Neuronal stem cell (in vitro differentiated cells): ENCODE measurements around the gene PERCC1.

Experiments
- DNase-seq: peaks from one replicate; pipeline ENCODE4 v3.0.0-alpha.2; 2013; ENCODE audit warnings: low spot score
- H2AFZ ChIP-seq: one replicate; pipeline ENCODE4 v1.6.1; 2013; ENCODE audit warnings: mild to moderate bottlenecking, low read length, inconsistent platforms
- H2AK5ac ChIP-seq: 2 replicates; pipeline ENCODE4 v1.6.1; 2013; ENCODE audit warnings: low read depth, mild to moderate bottlenecking, inconsistent platforms, low read length, moderate library complexity, mixed read lengths
- H2BK120ac ChIP-seq: 2 replicates; pipeline ENCODE4 v1.6.1; 2013; ENCODE audit warnings: low read depth, mild to moderate bottlenecking, inconsistent platforms, low read length, moderate library complexity, mixed read lengths
- H2BK12ac ChIP-seq: one replicate; pipeline ENCODE4 v1.6.1; 2013; ENCODE audit warnings: low read length, inconsistent platforms
- H2BK15ac ChIP-seq: 2 replicates; pipeline ENCODE4 v1.6.1; 2013; ENCODE audit warnings: mild to moderate bottlenecking, low read length, inconsistent platforms, mixed read lengths
- H2BK5ac ChIP-seq: one replicate; pipeline ENCODE4 v1.6.1; 2013; ENCODE audit warnings: inconsistent platforms, mild to moderate bottlenecking, low read length, moderate library complexity
- H3K14ac ChIP-seq: one replicate; pipeline ENCODE4 v1.6.1; 2013; ENCODE audit warnings: low read length, inconsistent platforms
- H3K18ac ChIP-seq: 2 replicates; pipeline ENCODE4 v1.6.1; 2013; ENCODE audit warnings: low read length, inconsistent platforms
- H3K23ac ChIP-seq: 2 replicates; pipeline ENCODE4 v1.6.1; 2013; ENCODE audit warnings: low read depth, mild to moderate bottlenecking, mixed read lengths, low read length, inconsistent platforms; ENCODE audit not compliant: poor library complexity
- H3K27ac ChIP-seq: replicated peaks from 3 replicates; pipeline ENCODE4 v1.5.1; 2013; ENCODE audit warnings: low read length, inconsistent platforms
- H3K27me3 ChIP-seq, 3 experiments: 2 replicates each; pipeline ENCODE4 v1.6.1; 2013; ENCODE audit warnings: low read length in 3 of 3, mild to moderate bottlenecking in 2 of 3, inconsistent platforms in 1 of 3, low read depth in 1 of 3, mixed read lengths in 1 of 3, moderate library complexity in 1 of 3; ENCODE audit not compliant: control insufficient read depth in 3 of 3, insufficient read depth in 3 of 3
- H3K36me3 ChIP-seq, 2 donors: replicated peaks in 1 of 2; 2 replicates each; pipeline ENCODE4 v1.6.1; 2013; ENCODE audit warnings: low read length in 2 of 2; ENCODE audit not compliant: control insufficient read depth in 2 of 2, insufficient read depth in 2 of 2
- H3K4ac ChIP-seq: 2 replicates; pipeline ENCODE4 v1.6.1; 2013; ENCODE audit warnings: inconsistent platforms, mild to moderate bottlenecking, low read length, moderate library complexity
- H3K4me1 ChIP-seq, 2 donors: 1 replicate in 1 of 2; 2 replicates in 1 of 2; pipeline ENCODE4 v1.6.1; 2013; ENCODE audit warnings: low read length in 2 of 2, low read depth in 1 of 2; ENCODE audit not compliant: control insufficient read depth in 2 of 2, insufficient read depth in 1 of 2
- H3K4me2 ChIP-seq: one replicate; pipeline ENCODE4 v1.6.1; 2013; ENCODE audit warnings: mild to moderate bottlenecking, low read length, inconsistent platforms; ENCODE audit not compliant: insufficient read depth, poor library complexity, severe bottlenecking
- H3K4me3 ChIP-seq, 2 donors: 2 replicates each; pipeline ENCODE4 v1.5.1; 2013; ENCODE audit warnings: low read length in 2 of 2, mild to moderate bottlenecking in 2 of 2, inconsistent platforms in 1 of 2, moderate library complexity in 1 of 2
- H3K79me1 ChIP-seq: one replicate; pipeline ENCODE4 v1.6.1; 2013; ENCODE audit warnings: low read depth, mild to moderate bottlenecking, inconsistent platforms, low read length, moderate library complexity
- H3K9ac ChIP-seq: one replicate; pipeline ENCODE4 v1.6.1; 2013; ENCODE audit warnings: mild to moderate bottlenecking, low read depth, low read length, inconsistent platforms; ENCODE audit not compliant: poor library complexity
- H3K9me3 ChIP-seq, 2 donors: replicated peaks in 1 of 2; 2 replicates each; pipeline versions ENCODE3 to v1.6.1; 2013; ENCODE audit warnings: low read length in 2 of 2, mild to moderate bottlenecking in 2 of 2, inconsistent platforms in 1 of 2, low read depth in 1 of 2, mixed read lengths in 1 of 2, moderate library complexity in 1 of 2; ENCODE audit not compliant: control insufficient read depth in 2 of 2, insufficient read depth in 1 of 2
- H4K8ac ChIP-seq: one replicate; pipeline ENCODE4 v1.6.1; 2013; ENCODE audit warnings: low read depth, mild to moderate bottlenecking, inconsistent platforms, low read length, moderate library complexity
- H4K91ac ChIP-seq: one replicate; pipeline ENCODE4 v1.6.1; 2013; ENCODE audit warnings: low read length, low read depth, mild to moderate bottlenecking, inconsistent platforms; ENCODE audit not compliant: poor library complexity
- WGBS, 2 donors: extraction: QIAGEN DNeasy Blood & Tissue Kit; methylation state at CpG; one replicate each; pipeline ENCODE4 v1.1.7; 2013; ENCODE audit warnings: missing lambda C conversion rate in 2 of 2, mixed read lengths in 1 of 2; ENCODE audit not compliant: insufficient read length in 2 of 2, insufficient replicate concordance in 1 of 2; ENCODE audit errors: extremely low coverage in 2 of 2; 5-methylcytosine and 5-hydroxymethylcytosine counted together

Gene PERCC1

DNA sequence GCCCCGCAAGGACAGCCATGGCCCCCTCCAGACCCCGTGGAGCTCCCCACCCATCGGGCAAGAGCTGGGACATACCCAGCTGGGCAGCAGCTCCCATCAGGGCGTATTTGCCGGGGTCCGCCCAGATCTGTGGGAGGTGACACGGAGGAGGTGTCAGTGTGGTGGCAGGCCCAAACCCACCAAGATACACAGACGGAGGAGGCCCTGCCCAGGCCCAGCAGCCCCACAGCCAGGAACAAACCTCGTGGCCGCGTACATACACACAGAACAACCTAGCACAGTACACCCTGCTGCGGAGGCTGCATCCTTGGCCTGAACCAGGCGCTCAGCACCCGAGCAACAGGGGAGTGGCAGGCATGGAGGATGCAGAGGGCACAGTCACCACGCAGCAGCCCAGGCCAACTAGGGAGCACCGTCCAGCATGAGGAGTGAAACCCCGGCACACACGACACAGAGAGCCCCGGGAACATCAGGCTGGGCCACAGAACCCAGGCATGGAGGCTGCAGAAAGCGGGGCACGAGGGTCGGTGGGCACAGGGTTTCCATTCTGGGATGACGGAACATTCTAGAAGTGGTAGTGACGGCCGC lies 18.4 kb downstream of the PERCC1 start:
- H3K14ac ChIP-seq = no peak overlapping the region
- H2BK120ac ChIP-seq = no peak overlapping the region
- no peak overlapping the region for H2BK15ac ChIP-seq
- H3K4me3 ChIP-seq = peak overlapping the region in 1 of 2 donors; percentile 65
- H3K9me3 ChIP-seq = no peaks in the 10 kb centered on the region
- H2BK12ac ChIP-seq = no peak overlapping the region
- peaks cover 3% of the 10 kb centered on the region for H3K79me1 ChIP-seq
- no peak overlapping the region for H3K23ac ChIP-seq
- no peak overlapping the region for H3K4ac ChIP-seq
- H2AK5ac ChIP-seq = no peak overlapping the region
- peaks cover 24 to 75% of the 10 kb centered on the region in 2 donors for H3K36me3 ChIP-seq
- no CpG with 5 or more reads among the region's 25 CpGs for WGBS, 2 donors
- H3K18ac ChIP-seq = no peak overlapping the region
- no peak overlapping the region for H3K9ac ChIP-seq
- DNase-seq = no peak
- no peak overlapping the region for H3K27ac ChIP-seq
- no peaks in the 10 kb centered on the region for H3K4me1 ChIP-seq
- H3K27me3 ChIP-seq = no peaks in the 10 kb centered on the region
- H4K8ac ChIP-seq = no peak overlapping the region
- H2BK5ac ChIP-seq = no peak overlapping the region
- H4K91ac ChIP-seq = no peak overlapping the region
- H3K4me2 ChIP-seq = no peak overlapping the region
- H2AFZ ChIP-seq = no peak overlapping the region

DNA sequence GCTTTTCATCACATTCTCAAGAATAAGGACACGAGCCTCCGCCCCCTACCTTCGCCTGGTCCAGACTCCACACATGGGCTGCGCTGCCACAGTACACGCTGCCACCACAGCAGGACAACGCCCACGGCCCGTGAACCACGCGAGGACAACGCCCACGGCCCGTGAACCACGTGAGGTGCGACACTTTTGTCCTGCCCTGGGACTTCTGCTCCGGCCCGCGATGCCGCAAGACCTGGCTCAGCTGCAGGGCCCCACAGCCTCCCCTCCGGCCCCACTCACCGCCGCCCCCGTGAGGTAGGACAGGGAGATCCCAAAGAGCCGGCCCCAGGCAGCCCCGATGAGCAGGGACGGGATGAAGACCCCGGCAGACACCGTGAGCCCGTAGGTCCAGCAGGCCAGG lies 19.3 kb downstream of the PERCC1 start:
- Histone ChIP-seq H2AK5ac (no peak overlapping the region), H3K18ac (no peak overlapping the region), H2BK15ac (no peak overlapping the region), H3K4me1 (no peaks in the 10 kb centered on the region), H3K36me3 (peaks cover 25 to 84% of the 10 kb centered on the region in 2 donors), H3K14ac (no peak overlapping the region), H4K8ac (no peak overlapping the region), H2BK120ac (no peak overlapping the region), H3K27me3 (no peaks in the 10 kb centered on the region), H2BK12ac (no peak overlapping the region), H3K4ac (no peak overlapping the region), H2AFZ (no peak overlapping the region), H3K9me3 (no peaks in the 10 kb centered on the region), H3K23ac (no peak overlapping the region), H3K4me3 (no peak overlapping the region), H4K91ac (no peak overlapping the region), H3K9ac (no peak overlapping the region), H3K79me1 (peaks cover 5% of the 10 kb centered on the region), H3K27ac (no peak overlapping the region), H3K4me2 (no peak overlapping the region), H2BK5ac (peak overlapping the region; percentile 13)
- no peak for DNase-seq
- no CpG with 5 or more reads among the region's 29 CpGs for WGBS, 2 donors

DNA sequence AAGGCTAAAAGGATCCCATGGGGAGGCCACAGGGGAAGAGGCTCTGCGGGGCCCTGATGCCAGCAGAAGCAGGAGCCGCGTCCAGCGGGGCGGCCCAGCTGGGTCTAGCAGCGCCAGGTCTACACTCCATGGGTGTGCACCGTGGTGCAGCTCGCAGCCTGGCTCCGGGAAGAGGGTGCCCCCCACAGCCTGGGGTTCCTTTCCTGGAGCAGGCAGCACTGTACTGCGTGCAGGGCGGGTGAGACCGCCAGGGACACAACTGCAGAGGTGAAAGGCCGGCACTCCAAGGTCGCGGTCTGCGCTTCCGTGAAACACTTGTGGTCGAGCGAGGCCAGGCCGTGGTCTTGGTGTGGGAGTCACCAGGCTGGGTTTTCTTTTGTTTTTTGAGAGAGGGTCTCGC lies 20.0 kb downstream of the PERCC1 start:
- Histone ChIP-seq H2BK12ac (no peak overlapping the region), H2AFZ (no peak overlapping the region), H3K36me3 (peaks cover 25 to 89% of the 10 kb centered on the region in 2 donors), H3K27ac (no peak overlapping the region), H3K4ac (no peak overlapping the region), H3K79me1 (peaks cover 5% of the 10 kb centered on the region), H3K18ac (no peak overlapping the region), H3K14ac (no peak overlapping the region), H3K9ac (no peak overlapping the region), H4K8ac (no peak overlapping the region), H2BK120ac (no peak overlapping the region), H3K4me1 (no peaks in the 10 kb centered on the region), H3K4me2 (no peak overlapping the region), H2AK5ac (no peak overlapping the region), H3K23ac (no peak overlapping the region), H3K4me3 (no peak overlapping the region), H2BK5ac (no peak overlapping the region), H3K27me3 (no peaks in the 10 kb centered on the region), H3K9me3 (no peaks in the 10 kb centered on the region), H2BK15ac (no peak overlapping the region), H4K91ac (no peak overlapping the region)
- WGBS, 2 donors = no CpG with 5 or more reads among the region's 21 CpGs
- DNase-seq = no peak

DNA sequence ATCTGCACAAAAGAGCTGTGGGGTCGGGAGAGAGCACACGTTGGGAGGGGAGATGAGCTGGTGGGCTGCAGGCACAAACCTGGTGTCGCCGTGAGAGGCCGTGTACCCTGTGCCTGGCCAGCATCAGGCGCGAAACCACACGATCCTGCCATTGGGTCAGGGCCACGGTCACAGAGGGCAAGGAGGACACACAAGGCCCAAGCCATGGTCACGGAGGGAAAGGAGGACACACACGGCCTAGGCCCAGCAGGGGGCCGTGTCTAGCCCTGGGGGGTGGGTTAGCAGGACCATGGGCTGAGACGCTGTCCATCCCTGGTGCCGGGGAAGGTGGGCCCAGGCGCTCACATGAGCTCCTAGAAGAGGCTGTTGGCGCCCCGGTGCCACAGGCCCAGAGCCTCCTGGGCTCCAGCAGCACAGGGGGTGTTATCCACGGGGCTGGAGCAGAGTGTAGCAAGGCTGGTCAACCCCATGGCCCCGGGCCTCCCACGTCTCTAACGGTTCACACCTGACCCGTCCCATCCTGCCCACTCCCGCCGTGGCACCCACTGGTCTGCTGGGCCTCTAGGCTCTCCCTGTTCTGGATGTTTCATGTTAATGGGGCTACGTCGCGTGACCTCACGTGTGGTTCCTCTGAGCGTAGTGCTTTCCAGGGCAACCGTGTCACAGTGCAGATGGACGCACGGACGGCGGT lies 21.0 kb downstream of the PERCC1 start:
- Histone ChIP-seq H2BK120ac (no peak overlapping the region), H3K4me1 (no peaks in the 10 kb centered on the region), H3K79me1 (peaks cover 5% of the 10 kb centered on the region), H2AFZ (no peak overlapping the region), H3K27ac (no peak overlapping the region), H3K9ac (no peak overlapping the region), H2BK12ac (peak overlapping the region; percentile 50), H3K4me3 (no peak overlapping the region), H2BK5ac (no peak overlapping the region), H3K14ac (no peak overlapping the region), H2BK15ac (no peak overlapping the region), H3K9me3 (no peaks in the 10 kb centered on the region), H3K23ac (no peak overlapping the region), H3K36me3 (peaks cover 27 to 86% of the 10 kb centered on the region in 2 donors), H4K8ac (no peak overlapping the region), H3K4ac (no peak overlapping the region), H3K27me3 (no peaks in the 10 kb centered on the region), H4K91ac (no peak overlapping the region), H3K4me2 (no peak overlapping the region), H2AK5ac (no peak overlapping the region), H3K18ac (no peak overlapping the region)
- no CpG with 5 or more reads among the region's 34 CpGs for WGBS, 2 donors
- DNase-seq = no peak
